ENCODE results near the gene IL27RA. TPM values are rescaled to one million over a fixed set of nuclear protein-coding genes. Genes with fewer than 3 reads are reported as not detected.

IL27RA gene
- total RNA-seq, 1 experiment from 2014 or later: 14.2 TPM

DNA sequence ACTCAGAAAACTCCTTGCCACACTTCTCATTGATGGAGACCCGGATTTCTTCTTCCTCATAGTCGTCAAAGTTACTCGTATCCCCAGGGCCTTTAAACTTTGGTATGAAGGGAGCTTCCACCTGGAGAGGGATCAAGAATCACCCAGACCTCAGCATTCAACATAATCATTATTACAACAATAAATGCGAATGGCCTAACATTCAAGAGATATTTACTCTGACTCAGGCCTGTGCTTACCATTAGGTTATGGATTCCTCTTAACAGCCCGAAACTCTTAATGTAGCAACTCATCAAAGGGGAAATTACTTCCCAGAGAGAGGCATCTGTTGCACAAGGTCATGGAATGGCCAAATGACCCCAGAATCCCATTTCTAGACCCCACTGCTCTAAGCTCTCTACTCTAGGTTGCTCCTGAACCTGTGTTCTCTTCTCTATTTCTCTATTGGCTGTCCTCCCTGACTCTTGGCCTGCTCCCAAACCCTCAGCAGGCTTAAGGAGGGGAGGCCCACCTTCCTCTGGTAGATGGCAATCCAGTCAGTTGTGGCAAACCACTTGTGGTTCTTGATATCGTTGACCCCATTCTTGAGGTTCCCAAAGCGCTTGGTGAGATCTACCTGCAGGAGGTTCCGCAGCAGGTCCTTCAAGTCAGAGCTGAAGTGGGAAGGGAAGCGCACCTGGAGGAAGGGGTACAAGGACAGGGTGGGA lies 61.7 kb downstream of the IL27RA start:
- no TSS peak for BruUV-seq (replicated peaks)

DNA sequence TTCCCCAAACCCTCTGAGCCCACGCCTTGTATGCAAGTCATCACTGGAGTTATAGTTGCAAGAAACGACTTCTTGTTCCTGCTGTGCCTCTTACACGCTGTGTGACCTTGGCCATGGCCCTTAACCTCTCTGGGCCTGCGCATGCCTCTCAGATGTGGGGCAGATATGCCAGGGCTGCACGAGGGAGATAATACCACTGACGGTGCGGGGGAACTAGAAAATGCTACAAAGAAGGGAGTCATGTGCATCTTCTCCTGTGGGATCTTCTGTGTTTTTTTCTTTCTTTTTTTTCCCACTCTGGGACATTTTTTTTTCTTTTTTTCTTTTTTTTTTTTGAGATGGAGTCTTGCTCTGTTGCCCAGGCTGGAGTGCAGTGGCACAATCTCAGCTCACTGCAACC lies 63.3 kb downstream of the IL27RA start:
- no peak overlapping the region for H3K4me2 ChIP-seq (ENCODE audit: low read length)
- no peaks in the 10 kb centered on the region for H3F3A ChIP-seq (ENCODE audit: low read length, unreplicated experiment)
- CTCF ChIA-PET: no interaction called here
- no peak overlapping the region for H3K4me3 ChIP-seq (ENCODE audit: low read length)
- POLR2A ChIA-PET (ENCODE audit: unreplicated experiment): no interaction called here
- H3K9me3 ChIP-seq (ENCODE audit: low read length): peaks cover 7% of the 10 kb centered on the region; the same call in 1 of the 2 replicates
- ATAC-seq: no peak
- H3K4me1 ChIP-seq (ENCODE audit: insufficient read depth, low read length): peaks cover 8% of the 10 kb centered on the region; the same call in 1 of the 2 replicates
- peaks cover 6% of the 10 kb centered on the region; the same call in 1 of the 2 replicates for H3K36me3 ChIP-seq (ENCODE audit: low read depth, low read length)
- H3K9me2 ChIP-seq (replicated peaks; ENCODE audit: low read length): no peaks in the 10 kb centered on the region
- H3K27ac ChIP-seq (ENCODE audit: low read length): no peak overlapping the region
- no peak overlapping the region for H3K9ac ChIP-seq (ENCODE audit: low read length)
- no peaks in the 10 kb centered on the region for H3K79me2 ChIP-seq (ENCODE audit: low read length)
- DNase-seq: no peak
- no peaks in the 10 kb centered on the region for H3K27me3 ChIP-seq (ENCODE audit: low read length)
- H4K20me1 ChIP-seq (ENCODE audit: low read length): no peaks in the 10 kb centered on the region
- TF ChIP-seq, protein P1, sequence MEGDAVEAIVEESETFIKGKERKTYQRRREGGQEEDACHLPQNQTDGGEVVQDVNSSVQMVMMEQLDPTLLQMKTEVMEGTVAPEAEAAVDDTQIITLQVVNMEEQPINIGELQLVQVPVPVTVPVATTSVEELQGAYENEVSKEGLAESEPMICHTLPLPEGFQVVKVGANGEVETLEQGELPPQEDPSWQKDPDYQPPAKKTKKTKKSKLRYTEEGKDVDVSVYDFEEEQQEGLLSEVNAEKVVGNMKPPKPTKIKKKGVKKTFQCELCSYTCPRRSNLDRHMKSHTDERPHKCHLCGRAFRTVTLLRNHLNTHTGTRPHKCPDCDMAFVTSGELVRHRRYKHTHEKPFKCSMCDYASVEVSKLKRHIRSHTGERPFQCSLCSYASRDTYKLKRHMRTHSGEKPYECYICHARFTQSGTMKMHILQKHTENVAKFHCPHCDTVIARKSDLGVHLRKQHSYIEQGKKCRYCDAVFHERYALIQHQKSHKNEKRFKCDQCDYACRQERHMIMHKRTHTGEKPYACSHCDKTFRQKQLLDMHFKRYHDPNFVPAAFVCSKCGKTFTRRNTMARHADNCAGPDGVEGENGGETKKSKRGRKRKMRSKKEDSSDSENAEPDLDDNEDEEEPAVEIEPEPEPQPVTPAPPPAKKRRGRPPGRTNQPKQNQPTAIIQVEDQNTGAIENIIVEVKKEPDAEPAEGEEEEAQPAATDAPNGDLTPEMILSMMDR (conservative IDR thresholded peaks at IDR 0.05; ENCODE audit: low read depth, low read length): no peak
- TF ChIP-seq EZH2 (IDR thresholded peaks at IDR 0.05; ENCODE audit: low read length, unreplicated experiment): no peak
- no peak for TF ChIP-seq EZH2phosphoT487 (IDR thresholded peaks at IDR 0.05; ENCODE audit: borderline replicate concordance, low read length)
- intact Hi-C loops (cut with micrococcal nuclease): no loop called here
- no peak overlapping the region for H2AFZ ChIP-seq (ENCODE audit: low read length)
- no TSS peak for BruUV-seq (replicated peaks)

More for the DNA sequence above, 61.7 kb downstream of the IL27RA start:
- no peaks in the 10 kb centered on the region for H3K9me2 ChIP-seq (replicated peaks; ENCODE audit: low read length)
- TF ChIP-seq, protein P1 (conservative IDR thresholded peaks at IDR 0.05; ENCODE audit: low read depth, low read length): no peak
- no peak for TF ChIP-seq EZH2 (IDR thresholded peaks at IDR 0.05; ENCODE audit: low read length, unreplicated experiment)
- no peak for TF ChIP-seq EZH2phosphoT487 (IDR thresholded peaks at IDR 0.05; ENCODE audit: borderline replicate concordance, low read length)
- H3F3A ChIP-seq (ENCODE audit: low read length, unreplicated experiment): no peaks in the 10 kb centered on the region
- POLR2A ChIA-PET (ENCODE audit: unreplicated experiment): no interaction called here
- no peak overlapping the region for H3K4me3 ChIP-seq (ENCODE audit: low read length)
- peaks cover 8% of the 10 kb centered on the region; the same call in 1 of the 2 replicates for H3K4me1 ChIP-seq (ENCODE audit: insufficient read depth, low read length)
- no peak overlapping the region for H3K27ac ChIP-seq (ENCODE audit: low read length)
- ATAC-seq: no peak
- intact Hi-C loops (cut with micrococcal nuclease): no loop called here
- no peaks in the 10 kb centered on the region for H3K27me3 ChIP-seq (ENCODE audit: low read length)
- peaks cover 7% of the 10 kb centered on the region; the same call in 1 of the 2 replicates for H3K9me3 ChIP-seq (ENCODE audit: low read length)
- H3K4me2 ChIP-seq (ENCODE audit: low read length): no peak overlapping the region
- DNase-seq: no peak
- no peak overlapping the region for H3K9ac ChIP-seq (ENCODE audit: low read length)
- H3K79me2 ChIP-seq (ENCODE audit: low read length): no peaks in the 10 kb centered on the region
- H3K36me3 ChIP-seq (ENCODE audit: low read depth, low read length): peaks cover 6% of the 10 kb centered on the region
- CTCF ChIA-PET: no interaction called here
- H2AFZ ChIP-seq (ENCODE audit: low read length): no peak overlapping the region
- H4K20me1 ChIP-seq (ENCODE audit: low read length): no peaks in the 10 kb centered on the region
